Urinary bladder (tissue), 4 donors: ENCODE measurements around the gene TRAF4. TPM values are rescaled to one million over a fixed set of nuclear protein-coding genes. Genes with fewer than 3 reads are reported as not detected.
"Not testable (repeated sequence)": the region's sequence is repeated elsewhere in the genome, so short reads cannot be mapped to it uniquely, and the experiment has no call there.

ENCODE experiments used
- DNase-seq: peaks from one replicate; pipeline ENCODE4 v3.0.0-alpha.2; 2015; ENCODE audit errors: extremely low spot score
- H3K27ac ChIP-seq: one replicate; pipeline ENCODE4 v1.5.1; 2013; ENCODE audit warnings: low read depth, mild to moderate bottlenecking, moderate library complexity
- H3K36me3 ChIP-seq: one replicate; pipeline ENCODE4 v1.6.1; 2013; ENCODE audit warnings: mild to moderate bottlenecking, moderate library complexity; ENCODE audit not compliant: insufficient read depth
- H3K4me1 ChIP-seq: one replicate; pipeline ENCODE4 v1.6.1; 2013; ENCODE audit warnings: mild to moderate bottlenecking, moderate library complexity; ENCODE audit not compliant: insufficient read depth
- H3K4me3 ChIP-seq: one replicate; pipeline ENCODE4 v1.5.1; 2013; ENCODE audit warnings: low read depth, low read length
- WGBS: extraction: QIAGEN DNeasy Blood & Tissue Kit; methylation state at CpG from one replicate; pipeline ENCODE4 v1.1.7; 2013; 5-methylcytosine and 5-hydroxymethylcytosine counted together
- polyA plus RNA-seq: library from polyadenylated mRNA; stranded (reverse); fragments of 200-250 nt; gene quantifications from one replicate; pipeline ENCODE4 v1.2.3, GENCODE V29; 2013
- total RNA-seq: library from RNA; depleted of rRNA; stranded (reverse); fragments of >200 nt; gene quantifications from one replicate; pipeline ENCODE4 v1.2.3, GENCODE V29; 2014
- donor health status: healthy with polysubstance abuse.
- donor health status: healthy.

The TRAF4 gene
- total and polyA plus RNA-seq, 2 donors: 14.7 to 22.8 TPM

DNA sequence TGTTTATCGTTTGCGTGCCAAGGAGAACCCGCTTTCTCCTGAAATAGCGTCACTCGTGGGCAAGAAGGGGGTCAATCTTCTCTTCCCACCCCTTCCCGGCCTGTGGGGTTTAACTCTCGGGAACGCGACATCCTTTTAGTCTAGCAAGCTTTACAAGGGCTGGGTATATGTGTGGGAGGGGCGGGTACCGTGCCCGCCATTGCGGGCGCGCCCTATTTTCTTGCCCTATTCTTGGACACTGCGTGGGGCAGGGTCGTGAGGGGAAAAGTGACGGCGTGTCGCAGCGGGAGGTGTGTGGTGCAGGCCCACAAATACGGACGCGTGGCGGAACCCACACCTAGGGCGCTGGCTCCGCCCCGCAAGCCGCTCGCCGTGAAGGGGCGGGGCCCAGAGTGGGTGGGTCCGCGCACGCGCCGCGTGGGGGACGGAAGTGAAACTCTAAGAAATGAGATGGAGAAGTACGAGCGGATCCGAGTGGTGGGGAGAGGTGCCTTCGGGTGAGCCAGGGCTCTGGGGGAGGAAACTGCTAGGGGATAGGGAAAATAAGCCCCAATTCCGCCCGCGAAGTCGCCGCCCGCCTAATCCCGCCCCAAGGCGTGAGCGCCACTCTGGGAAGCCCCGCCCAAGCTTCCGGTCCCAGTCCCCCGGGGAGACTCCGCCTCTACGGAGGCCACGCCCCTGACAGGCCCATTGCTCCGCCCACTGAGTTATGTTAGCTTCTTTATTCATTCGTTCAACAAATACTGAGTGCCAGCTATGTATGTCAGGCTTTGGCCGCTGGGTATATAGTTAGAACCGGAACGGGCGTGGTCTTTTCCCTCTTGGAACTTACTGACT lies 15.2 kb upstream of the TRAF4 start, which contains the start of gene NEK8:
Gene NEK8 (plus strand): TSS at position 425 of the 837 bp plus-strand sequence. CDS start 26 bp downstream, at position 451.
- under 1% methylated on average over 64 of the region's 64 CpGs for WGBS
- Histone ChIP-seq H3K36me3 (peaks cover 2% of the 10 kb centered on the region), H3K4me1 (no peaks in the 10 kb centered on the region), H3K27ac (peak within 1 kb of the TSS; percentile 96), H3K4me3 (peak within 1 kb of the TSS; percentile 54)
- peak; percentile 91 for DNase-seq

GRCh38 chr17:28729950-28730330 lies 13.9 kb upstream of the TRAF4 start:
- 83% methylated on average over 11 of the region's 11 CpGs for WGBS
- Histone ChIP-seq H3K4me3 (no peak overlapping the region), H3K27ac (no peak overlapping the region), H3K4me1 (no peaks in the 10 kb centered on the region), H3K36me3 (no peaks in the 10 kb centered on the region)
- no peak for DNase-seq

DNA sequence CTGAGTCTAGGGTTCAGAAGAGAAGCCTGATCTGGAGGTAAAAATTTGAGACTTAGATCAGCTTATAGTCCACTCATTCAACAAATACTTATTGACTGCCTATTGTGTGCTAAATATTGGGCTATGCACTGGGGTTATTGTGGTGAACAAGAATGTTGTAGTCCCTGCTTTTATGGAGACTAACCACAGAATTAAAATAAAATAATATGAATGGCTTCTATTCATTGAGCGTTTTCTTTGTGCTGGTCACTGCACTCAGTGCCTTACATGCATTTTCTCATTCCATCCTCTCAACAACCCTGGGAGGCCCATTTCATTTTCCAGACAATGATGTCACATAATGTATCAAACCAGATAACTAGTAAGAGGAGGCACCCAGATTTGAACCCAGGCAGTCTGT lies 10.5 kb upstream of the TRAF4 start:
- WGBS: 93% methylated on average over 1 of the region's 1 CpG
- no peaks in the 10 kb centered on the region for H3K36me3 ChIP-seq

DNA sequence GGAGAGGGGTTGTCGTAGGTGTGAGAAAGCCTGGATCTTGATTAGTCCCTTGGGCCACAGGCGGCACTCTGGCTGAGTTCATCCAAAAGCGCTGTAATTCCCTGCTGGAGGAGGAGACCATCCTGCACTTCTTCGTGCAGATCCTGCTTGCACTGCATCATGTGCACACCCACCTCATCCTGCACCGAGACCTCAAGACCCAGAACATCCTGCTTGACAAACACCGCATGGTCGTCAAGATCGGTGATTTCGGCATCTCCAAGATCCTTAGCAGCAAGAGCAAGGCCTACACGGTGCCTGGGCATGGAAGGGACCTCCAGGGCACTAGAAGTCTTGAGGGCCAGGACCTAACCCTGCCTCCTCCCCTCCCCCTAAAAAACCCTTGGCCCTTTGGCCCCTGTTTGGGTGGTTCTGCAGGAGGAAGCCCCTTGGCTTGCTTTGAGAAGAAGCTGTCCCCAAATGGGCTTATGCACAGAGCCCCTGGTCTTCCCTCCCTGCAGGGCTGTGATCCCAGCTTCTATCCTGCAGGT lies 9.0 kb upstream of the TRAF4 start:
- Histone ChIP-seq H3K4me3 (no peak overlapping the region), H3K27ac (no peak overlapping the region), H3K4me1 (no peaks in the 10 kb centered on the region), H3K36me3 (no peaks in the 10 kb centered on the region)
- 89% methylated on average over 10 of the region's 10 CpGs for WGBS
- no peak for DNase-seq

More for the DNA sequence above, 10.5 kb upstream of the TRAF4 start:
- H3K4me1 ChIP-seq: no peaks in the 10 kb centered on the region
- no peak overlapping the region for H3K4me3 ChIP-seq
- H3K27ac ChIP-seq: no peak overlapping the region
- no peak for DNase-seq

GRCh38 chr17:28735242-28735722 lies 8.5 kb upstream of the TRAF4 start:
- Histone ChIP-seq H3K27ac (no peak overlapping the region), H3K4me3 (no peak overlapping the region), H3K36me3 (no peaks in the 10 kb centered on the region), H3K4me1 (no peaks in the 10 kb centered on the region)
- WGBS: 80% methylated on average over 5 of the region's 5 CpGs
- DNase-seq: no peak

- H3K4me1 ChIP-seq, H3K36me3 ChIP-seq, H3K27ac ChIP-seq, H3K4me3 ChIP-seq, DNase-seq: not testable (repeated sequence)
- WGBS: 93% methylated on average over 5 of the region's 8 CpGs
Measured at GRCh38 chr17:28735913-28736769, 7.7 kb upstream of the TRAF4 start.

GRCh38 chr17:28737316-28737715 lies 6.5 kb upstream of the TRAF4 start:
- WGBS: 95% methylated on average over 12 of the region's 12 CpGs
- Histone ChIP-seq H3K4me3 (no peak overlapping the region), H3K36me3 (no peaks in the 10 kb centered on the region), H3K27ac (no peak overlapping the region), H3K4me1 (no peaks in the 10 kb centered on the region)
- DNase-seq: no peak

- Histone ChIP-seq H3K36me3 (no peaks in the 10 kb centered on the region), H3K4me3 (no peak overlapping the region), H3K27ac (no peak overlapping the region), H3K4me1 (no peaks in the 10 kb centered on the region)
- WGBS: 84% methylated on average over 22 of the region's 22 CpGs
- DNase-seq: no peak
Measured at GRCh38 chr17:28737770-28738679, 5.8 kb upstream of the TRAF4 start.

DNA sequence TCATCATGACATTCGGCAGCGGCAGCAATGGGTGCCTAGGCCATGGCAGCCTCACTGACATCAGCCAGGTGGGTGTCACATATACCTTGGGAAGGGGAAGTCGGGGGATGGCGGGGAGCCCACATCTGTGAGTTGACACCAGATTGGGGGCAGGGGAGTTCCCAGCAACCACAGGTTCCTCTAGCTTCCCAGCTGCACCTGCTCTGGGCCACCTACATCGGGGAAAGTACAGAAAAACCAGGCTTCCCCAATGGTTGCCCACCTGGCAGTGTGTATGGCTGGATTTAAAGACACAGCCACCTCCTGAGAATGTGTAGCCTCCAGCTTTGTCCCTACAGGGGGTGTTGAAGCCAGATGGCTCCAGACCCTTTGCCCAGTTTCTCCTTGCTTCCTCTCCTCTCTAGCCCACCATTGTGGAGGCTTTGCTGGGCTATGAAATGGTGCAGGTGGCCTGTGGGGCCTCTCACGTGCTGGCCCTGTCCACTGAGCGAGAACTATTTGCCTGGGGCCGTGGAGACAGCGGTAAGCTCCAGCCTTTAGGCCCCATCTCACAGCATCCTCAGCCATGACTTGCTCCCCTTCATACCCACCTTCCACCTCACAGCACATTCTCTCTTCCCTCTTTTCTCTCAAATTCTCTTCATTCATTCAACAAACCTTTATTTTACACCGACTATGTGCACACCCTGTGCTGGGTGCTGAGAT lies 5.0 kb upstream of the TRAF4 start:
- Histone ChIP-seq H3K36me3 (no peaks in the 10 kb centered on the region), H3K27ac (no peak overlapping the region), H3K4me3 (no peak overlapping the region), H3K4me1 (no peaks in the 10 kb centered on the region)
- DNase-seq: no peak
- WGBS: 87% methylated on average over 10 of the region's 10 CpGs

- no peaks in the 10 kb centered on the region for H3K36me3 ChIP-seq
- WGBS: 86% methylated on average over 10 of the region's 10 CpGs
- no peak for DNase-seq
Measured at GRCh38 chr17:28740406-28741357, 3.1 kb upstream of the TRAF4 start.

DNA sequence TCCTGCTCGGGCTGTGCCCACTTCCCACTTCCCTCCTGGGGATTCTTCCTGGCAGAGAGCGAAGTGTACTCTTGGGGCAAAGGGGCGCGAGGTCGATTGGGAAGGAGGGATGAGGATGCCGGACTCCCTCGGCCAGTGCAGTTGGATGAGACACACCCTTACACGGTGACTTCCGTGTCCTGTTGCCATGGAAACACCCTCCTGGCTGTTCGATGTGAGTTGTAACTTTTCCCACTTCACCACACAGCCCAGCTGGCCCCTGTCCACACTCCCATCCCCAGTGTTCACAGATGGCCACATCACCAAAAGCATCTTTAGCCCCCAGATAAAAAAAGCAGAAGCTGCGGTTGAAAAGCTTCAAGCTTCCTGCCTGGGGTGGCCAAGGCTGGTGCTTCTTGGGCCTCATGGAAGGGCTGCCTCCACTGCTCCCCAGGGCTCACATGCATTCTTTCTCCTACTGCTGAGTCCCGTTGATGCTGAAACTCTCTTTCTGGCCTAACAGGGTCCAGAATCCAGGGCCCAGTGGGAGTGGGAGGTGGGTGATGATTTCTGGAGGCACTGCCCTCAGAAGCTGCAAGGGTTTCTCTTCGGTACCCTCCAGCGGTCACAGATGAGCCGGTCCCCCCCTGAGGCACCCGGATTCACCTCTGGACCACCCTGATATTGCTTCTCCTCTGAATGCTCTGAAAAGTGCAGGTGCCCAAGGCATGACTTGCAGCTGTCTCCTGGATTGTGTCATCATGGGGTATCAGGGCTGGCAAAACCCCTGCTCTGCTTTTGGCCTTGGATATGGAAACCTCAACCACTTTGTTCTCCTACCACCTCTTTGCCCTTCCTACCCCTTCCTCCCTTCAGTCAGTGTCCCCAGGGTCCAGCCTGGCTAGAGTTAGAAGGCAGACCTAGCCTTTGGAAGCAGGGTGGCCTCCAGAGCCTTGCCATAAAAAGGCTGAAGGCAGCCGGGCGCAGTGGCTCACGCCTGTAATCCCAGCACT lies 2.2 kb upstream of the TRAF4 start:
- DNase-seq: no peak
- no peak overlapping the region for H3K27ac ChIP-seq
- H3K4me3 ChIP-seq: no peak overlapping the region
- H3K4me1 ChIP-seq: no peaks in the 10 kb centered on the region
- WGBS: 68% methylated on average over 19 of the region's 19 CpGs
- H3K36me3 ChIP-seq: no peaks in the 10 kb centered on the region

More at GRCh38 chr17:28740406-28741357, 3.1 kb upstream of the TRAF4 start:
- Histone ChIP-seq H3K27ac (no peak overlapping the region), H3K4me1 (no peaks in the 10 kb centered on the region), H3K4me3 (no peak overlapping the region)
